DND-41 (cell line): Measurements from ENCODE around the gene ASIC2.

Experiments used
- EZH2 ChIP-seq: IDR thresholded peaks from 3 replicates; pipeline ENCODE4 v1.6.1; 2012; ENCODE audit warnings: borderline replicate concordance, low read depth, mild to moderate bottlenecking, moderate library complexity, low read length, inconsistent platforms; ENCODE audit not compliant: severe bottlenecking
- TF ChIP-seq, protein P1 (sequence below): IDR thresholded peaks from 2 replicates; pipeline ENCODE4 v1.5.1; 2012; ENCODE audit warnings: borderline replicate concordance, low read length, moderate library complexity, mild to moderate bottlenecking; ENCODE audit not compliant: poor library complexity, severe bottlenecking; ENCODE audit errors: extremely low read depth

DNA sequence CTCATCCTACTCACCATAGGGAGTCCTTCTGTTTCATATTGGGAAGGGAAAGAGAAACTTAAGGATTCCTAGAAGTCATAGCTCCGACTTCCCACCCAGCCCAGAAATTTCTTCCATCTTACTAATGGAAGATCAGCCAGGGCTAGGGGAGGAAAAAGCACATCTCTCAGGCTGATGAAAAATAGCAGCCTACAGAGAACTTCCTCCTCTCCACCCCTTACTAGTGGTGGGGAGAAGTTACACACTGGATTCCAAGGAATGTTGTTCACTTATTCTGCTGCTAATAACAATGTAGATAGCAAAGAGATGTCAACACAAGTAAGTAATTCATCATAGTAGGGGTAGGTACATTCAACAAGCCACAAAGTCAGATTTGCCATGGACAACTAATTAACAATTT lies 207.1 kb downstream of the ASIC2 start:
- TF ChIP-seq, protein P1, sequence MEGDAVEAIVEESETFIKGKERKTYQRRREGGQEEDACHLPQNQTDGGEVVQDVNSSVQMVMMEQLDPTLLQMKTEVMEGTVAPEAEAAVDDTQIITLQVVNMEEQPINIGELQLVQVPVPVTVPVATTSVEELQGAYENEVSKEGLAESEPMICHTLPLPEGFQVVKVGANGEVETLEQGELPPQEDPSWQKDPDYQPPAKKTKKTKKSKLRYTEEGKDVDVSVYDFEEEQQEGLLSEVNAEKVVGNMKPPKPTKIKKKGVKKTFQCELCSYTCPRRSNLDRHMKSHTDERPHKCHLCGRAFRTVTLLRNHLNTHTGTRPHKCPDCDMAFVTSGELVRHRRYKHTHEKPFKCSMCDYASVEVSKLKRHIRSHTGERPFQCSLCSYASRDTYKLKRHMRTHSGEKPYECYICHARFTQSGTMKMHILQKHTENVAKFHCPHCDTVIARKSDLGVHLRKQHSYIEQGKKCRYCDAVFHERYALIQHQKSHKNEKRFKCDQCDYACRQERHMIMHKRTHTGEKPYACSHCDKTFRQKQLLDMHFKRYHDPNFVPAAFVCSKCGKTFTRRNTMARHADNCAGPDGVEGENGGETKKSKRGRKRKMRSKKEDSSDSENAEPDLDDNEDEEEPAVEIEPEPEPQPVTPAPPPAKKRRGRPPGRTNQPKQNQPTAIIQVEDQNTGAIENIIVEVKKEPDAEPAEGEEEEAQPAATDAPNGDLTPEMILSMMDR = no peak
- TF ChIP-seq EZH2 = no peak
